HG03342 (cell line): ENCODE data around the gene RUNX1.

Source experiments
- ATAC-seq: cut with Tn5 transposase; IDR thresholded peaks from one replicate; pipeline ENCODE4 v1.9.1; 2021; ENCODE audit warnings: mild to moderate bottlenecking, moderate library complexity; ENCODE audit not compliant: unreplicated experiment

RUNX1 gene

GRCh38 chr21:35017256-35017655, 31.8 kb downstream of the RUNX1 start:
- no peak for ATAC-seq

GRCh38 chr21:35016517-35017188, 32.4 kb downstream of the RUNX1 start:
- no peak for ATAC-seq

- ATAC-seq = no peak
These were observed 33.0 kb downstream of the RUNX1 start for GRCh38 chr21:35016071-35016470.

- ATAC-seq = no peak
These were observed 33.6 kb downstream of the RUNX1 start for GRCh38 chr21:35015435-35016024.

- ATAC-seq = no peak
These were observed 34.6 kb downstream of the RUNX1 start for GRCh38 chr21:35014302-35015041.

- no peak for ATAC-seq
These were observed 37.4 kb downstream of the RUNX1 start for GRCh38 chr21:35011681-35012080.

- no peak for ATAC-seq
These were observed 38.7 kb downstream of the RUNX1 start for GRCh38 chr21:35010447-35010846.

- ATAC-seq = no peak
These were observed 41.8 kb downstream of the RUNX1 start for GRCh38 chr21:35007348-35007747.

GRCh38 chr21:35006771-35007170, 42.3 kb downstream of the RUNX1 start:
- no peak for ATAC-seq

GRCh38 chr21:35006248-35006647, 42.9 kb downstream of the RUNX1 start:
- ATAC-seq = no peak

- no peak for ATAC-seq
These were observed 43.4 kb downstream of the RUNX1 start for GRCh38 chr21:35005560-35006224.

GRCh38 chr21:35005077-35005476, 44.0 kb downstream of the RUNX1 start:
- ATAC-seq = no peak

- no peak for ATAC-seq
These were observed 44.8 kb downstream of the RUNX1 start for GRCh38 chr21:35004314-35004713.

GRCh38 chr21:35002879-35003722, 46.0 kb downstream of the RUNX1 start:
- no peak for ATAC-seq

GRCh38 chr21:34999397-34999941, 49.6 kb downstream of the RUNX1 start:
- no peak for ATAC-seq

- ATAC-seq = no peak
These were observed 50.9 kb downstream of the RUNX1 start for GRCh38 chr21:34998176-34998575.

GRCh38 chr21:34997294-34997693, 51.8 kb downstream of the RUNX1 start:
- ATAC-seq = no peak

- no peak for ATAC-seq
These were observed 52.6 kb downstream of the RUNX1 start for GRCh38 chr21:34996304-34997101.

GRCh38 chr21:34995979-34996303, 53.2 kb downstream of the RUNX1 start:
- ATAC-seq = no peak
